ENCODE data around the gene DIPK1C. TPM values are rescaled to one million over a fixed set of nuclear protein-coding genes. Genes with fewer than 3 reads are reported as not detected.

DIPK1C gene
- total RNA-seq, 4 donors from 2014 or later: 0.17 to 0.50 (median 0.45) TPM; not detected in 1

- intact Hi-C loops (cut with DNase I): no loop called here
- TF ChIP-seq POLR2A (IDR thresholded peaks at IDR 0.05; ENCODE audit: low read depth) (no peak), EP300 (IDR thresholded peaks at IDR 0.05) (no peak), CTCF (IDR thresholded peaks at IDR 0.05) (no peak), POLR2AphosphoS5 (IDR thresholded peaks at IDR 0.05) (no peak)
Measured at GRCh38 chr18:74434466-74434865, 22.6 kb downstream of the DIPK1C start.

DNA sequence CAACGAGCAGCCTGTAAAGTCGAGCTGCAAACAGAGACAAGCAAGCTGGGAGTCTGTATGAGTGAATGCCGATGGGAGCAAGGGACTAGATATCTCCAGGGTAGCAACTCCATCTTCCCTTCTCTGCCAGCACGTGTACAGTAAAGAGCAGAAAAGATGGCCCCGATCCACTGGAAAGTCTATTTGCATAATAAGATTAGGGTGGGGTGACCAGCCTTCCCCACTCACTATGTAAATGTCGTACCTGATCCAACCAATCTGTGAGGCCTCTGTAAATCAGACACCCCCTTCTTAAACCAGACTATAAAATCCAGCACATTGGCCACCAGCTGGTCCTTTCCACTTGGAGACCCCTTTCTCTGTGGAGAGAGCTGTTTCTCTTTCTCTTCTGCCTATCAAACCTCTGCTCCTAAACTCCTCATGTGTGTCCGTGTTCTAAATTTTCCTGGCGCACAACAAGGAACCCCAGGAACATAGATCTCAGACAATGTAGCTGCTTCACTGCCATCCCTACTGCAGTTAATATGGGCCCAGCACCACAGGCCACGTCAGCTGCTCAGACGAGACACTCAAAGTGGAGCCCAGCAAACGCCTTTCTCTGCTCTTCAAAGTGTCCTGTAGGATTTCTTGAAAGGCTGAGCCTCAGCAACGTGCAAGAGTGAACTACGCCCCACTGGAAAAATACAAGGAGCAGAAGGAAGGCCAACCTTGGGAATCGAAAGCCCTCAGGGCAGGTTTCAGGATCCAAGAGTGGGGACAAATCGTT lies 26.1 kb downstream of the DIPK1C start:
- WGBS: 69% methylated on average over 15 of the region's 15 CpGs
- Histone ChIP-seq H3K27ac (replicated peaks in 1 of 4) (no peak overlapping the region), H3K36me3 (no peaks in the 10 kb centered on the region), H3K4me1 (peaks cover 0 to 3% (median 0%) of the 10 kb centered on the region in 4 donors), H3K4me3 (no peak overlapping the region), H3K9me3 (no peaks in the 10 kb centered on the region), H3K27me3 (peaks cover 0 to 8% (median 0%) of the 10 kb centered on the region in 4 donors)
- no peak for DNase-seq (ENCODE audit: extremely low spot score)
- intact Hi-C loops (cut with DNase I): no loop called here
- no peak for TF ChIP-seq POLR2A (IDR thresholded peaks at IDR 0.05; ENCODE audit: low read depth)
- TF ChIP-seq CTCF (IDR thresholded peaks at IDR 0.05): no peak
- TF ChIP-seq EP300 (IDR thresholded peaks at IDR 0.05): no peak
- TF ChIP-seq POLR2AphosphoS5 (IDR thresholded peaks at IDR 0.05): no peak

More at GRCh38 chr18:74434466-74434865, 22.6 kb downstream of the DIPK1C start:
- H3K27ac ChIP-seq (replicated peaks in 1 of 4): no peak overlapping the region
- no peaks in the 10 kb centered on the region for H3K36me3 ChIP-seq
- peaks cover 0 to 8% (median 0%) of the 10 kb centered on the region in 4 donors for H3K27me3 ChIP-seq
- DNase-seq (ENCODE audit: extremely low spot score): no peak
- 92% methylated on average over 11 of the region's 11 CpGs for WGBS
- peaks cover 0 to 10% (median 3%) of the 10 kb centered on the region in 4 donors for H3K4me1 ChIP-seq
- H3K4me3 ChIP-seq: no peak overlapping the region
- no peaks in the 10 kb centered on the region for H3K9me3 ChIP-seq

DNA sequence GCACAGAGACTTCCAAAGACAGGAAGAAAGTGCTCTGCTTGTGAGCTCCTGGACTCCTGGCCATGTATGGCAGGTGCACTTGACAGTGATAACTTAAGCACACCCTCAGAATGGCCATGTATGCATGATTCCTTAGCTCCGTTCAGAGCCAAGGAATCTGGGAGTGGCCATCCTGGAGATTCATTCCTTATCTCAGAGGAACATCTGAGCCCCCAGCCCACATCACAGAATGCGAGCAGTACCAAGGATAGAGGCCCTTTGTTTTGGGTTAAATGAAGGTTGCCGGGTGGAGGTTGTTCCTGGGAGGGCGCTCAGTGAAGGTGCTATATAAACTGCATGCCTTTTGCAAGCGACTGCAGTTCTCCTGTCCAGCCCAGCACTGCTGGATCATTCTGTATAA lies 26.9 kb downstream of the DIPK1C start:
- intact Hi-C loops (cut with DNase I): no loop called here
- no peaks in the 10 kb centered on the region for H3K4me1 ChIP-seq
- no peaks in the 10 kb centered on the region for H3K36me3 ChIP-seq
- H3K9me3 ChIP-seq: peaks cover 0 to 4% (median 1%) of the 10 kb centered on the region in 4 donors
- H3K4me3 ChIP-seq: no peak overlapping the region
- no peak for DNase-seq (ENCODE audit: extremely low spot score)
- no peak overlapping the region for H3K27ac ChIP-seq (replicated peaks in 1 of 4)
- peaks cover 0 to 5% (median 0%) of the 10 kb centered on the region in 4 donors for H3K27me3 ChIP-seq
- WGBS: 75% methylated on average over 5 of the region's 5 CpGs
- TF ChIP-seq CTCF (IDR thresholded peaks at IDR 0.05): no peak
- no peak for TF ChIP-seq EP300 (IDR thresholded peaks at IDR 0.05)
- no peak for TF ChIP-seq POLR2A (IDR thresholded peaks at IDR 0.05; ENCODE audit: low read depth)
- TF ChIP-seq POLR2AphosphoS5 (IDR thresholded peaks at IDR 0.05): no peak

- no peak for DNase-seq (ENCODE audit: extremely low spot score)
- TF ChIP-seq EP300 (IDR thresholded peaks at IDR 0.05): no peak
- TF ChIP-seq CTCF (IDR thresholded peaks at IDR 0.05): no peak
- TF ChIP-seq POLR2A (IDR thresholded peaks at IDR 0.05; ENCODE audit: low read depth): no peak
- no peak for TF ChIP-seq POLR2AphosphoS5 (IDR thresholded peaks at IDR 0.05)
- 51% methylated on average over 2 of the region's 7 CpGs for WGBS
- H3K9me3 ChIP-seq: peaks cover 0 to 5% (median 2%) of the 10 kb centered on the region in 4 donors
- H3K36me3 ChIP-seq: no peaks in the 10 kb centered on the region
- intact Hi-C loops (cut with DNase I): no loop called here
- H3K4me1 ChIP-seq: no peaks in the 10 kb centered on the region
- H3K27ac ChIP-seq (replicated peaks in 1 of 4): no peak overlapping the region
- no peak overlapping the region for H3K4me3 ChIP-seq
- peaks cover 0 to 4% (median 0%) of the 10 kb centered on the region in 4 donors for H3K27me3 ChIP-seq
Measured at GRCh38 chr18:74429096-74429495, 28.0 kb downstream of the DIPK1C start.

Data from esophagus muscularis mucosa (tissue), 4 donors.